KMS-11 (cell line): ENCODE data around the gene NSD2.

ENCODE experiments used
- H2AFZ ChIP-seq: fragments of 200-600 bp; sonication (generic); 2 replicates; pipeline ENCODE4 v1.6.1; 2016; ENCODE audit warnings: antibody characterized with exemption, mixed run types, low read depth
- H3K27ac ChIP-seq: fragments of 200-600 bp; sonication (generic); 2 replicates; pipeline ENCODE4 v1.6.1; 2016; ENCODE audit warnings: mild to moderate bottlenecking, mixed run types
- H3K27me3 ChIP-seq: fragments of 200-600 bp; sonication (generic); 2 replicates; pipeline ENCODE4 v1.6.1; 2017; ENCODE audit warnings: mild to moderate bottlenecking, low read depth, mixed run types, moderate library complexity; ENCODE audit not compliant: insufficient read depth
- H3K36me3 ChIP-seq: fragments of 200-600 bp; sonication (generic); 2 replicates; pipeline ENCODE4 v1.6.1; 2017; ENCODE audit warnings: mild to moderate bottlenecking, mixed run types; ENCODE audit not compliant: insufficient read depth
- H3K4me1 ChIP-seq: fragments of 200-600 bp; sonication (generic); 2 replicates; pipeline ENCODE4 v1.6.1; 2016; ENCODE audit warnings: mild to moderate bottlenecking, low read depth, mixed run types; ENCODE audit not compliant: poor library complexity, severe bottlenecking
- H3K4me2 ChIP-seq: fragments of 200-600 bp; sonication (generic); 2 replicates; pipeline ENCODE4 v1.7.0; 2016; ENCODE audit warnings: mild to moderate bottlenecking, mixed run types
- H3K4me3 ChIP-seq: fragments of 200-600 bp; sonication (generic); IDR thresholded peaks from 2 replicates; pipeline ENCODE4 v1.6.1; 2017; ENCODE audit warnings: low read depth, low read length, mixed read lengths; ENCODE audit not compliant: insufficient read depth
- H3K79me2 ChIP-seq: fragments of 200-600 bp; sonication (generic); 2 replicates; pipeline ENCODE4 v1.6.1; 2016; ENCODE audit warnings: low read depth, mixed run types; ENCODE audit not compliant: insufficient read depth
- H3K9ac ChIP-seq: fragments of 200-600 bp; sonication (generic); 2 replicates; pipeline ENCODE4 v1.6.1; 2016; ENCODE audit warnings: mild to moderate bottlenecking, mixed run types
- H4K20me1 ChIP-seq: fragments of 200-600 bp; sonication (generic); 2 replicates; pipeline ENCODE4 v1.6.1; 2016; ENCODE audit warnings: mild to moderate bottlenecking, mixed run types; ENCODE audit not compliant: insufficient read depth
- TF ChIP-seq, protein P1 (sequence below): fragments of 200-600 bp; sonication (generic); conservative IDR thresholded peaks from 2 replicates; pipeline ENCODE4 v1.6.1; 2017; ENCODE audit warnings: low read depth, mild to moderate bottlenecking, antibody characterized with exemption, low read length, moderate library complexity, mixed read lengths

NSD2 gene

DNA sequence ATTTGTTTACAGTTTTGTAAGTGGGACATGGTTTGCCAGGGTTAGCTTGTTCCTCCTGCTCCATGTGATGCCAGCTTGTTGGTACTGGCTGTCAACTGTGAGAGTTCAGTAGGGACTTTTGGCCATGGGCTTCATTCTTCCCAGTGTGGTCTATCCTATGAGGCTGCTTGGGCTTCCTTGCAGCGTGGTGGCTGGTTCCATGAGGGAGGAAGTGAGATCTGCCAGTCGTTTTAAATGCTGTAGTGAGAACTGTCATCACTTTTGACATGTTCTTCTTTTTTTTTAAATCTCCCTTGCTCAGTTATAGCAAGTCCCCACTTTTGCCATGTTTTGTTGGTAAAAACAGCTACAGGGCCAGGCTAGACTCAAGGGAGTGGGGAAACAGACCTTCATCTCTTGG is 15.9 kb downstream of the NSD2 start:
- Histone ChIP-seq H3K36me3 (no peaks in the 10 kb centered on the region), H3K4me1 (peaks cover 71% of the 10 kb centered on the region), H2AFZ (no peak overlapping the region), H3K4me3 (no peak overlapping the region), H3K4me2 (no peak overlapping the region), H3K27me3 (no peaks in the 10 kb centered on the region), H3K79me2 (peaks cover 100% of the 10 kb centered on the region), H3K27ac (no peak overlapping the region), H3K9ac (no peak overlapping the region), H4K20me1 (peaks cover 44% of the 10 kb centered on the region)
- TF ChIP-seq, protein P1, sequence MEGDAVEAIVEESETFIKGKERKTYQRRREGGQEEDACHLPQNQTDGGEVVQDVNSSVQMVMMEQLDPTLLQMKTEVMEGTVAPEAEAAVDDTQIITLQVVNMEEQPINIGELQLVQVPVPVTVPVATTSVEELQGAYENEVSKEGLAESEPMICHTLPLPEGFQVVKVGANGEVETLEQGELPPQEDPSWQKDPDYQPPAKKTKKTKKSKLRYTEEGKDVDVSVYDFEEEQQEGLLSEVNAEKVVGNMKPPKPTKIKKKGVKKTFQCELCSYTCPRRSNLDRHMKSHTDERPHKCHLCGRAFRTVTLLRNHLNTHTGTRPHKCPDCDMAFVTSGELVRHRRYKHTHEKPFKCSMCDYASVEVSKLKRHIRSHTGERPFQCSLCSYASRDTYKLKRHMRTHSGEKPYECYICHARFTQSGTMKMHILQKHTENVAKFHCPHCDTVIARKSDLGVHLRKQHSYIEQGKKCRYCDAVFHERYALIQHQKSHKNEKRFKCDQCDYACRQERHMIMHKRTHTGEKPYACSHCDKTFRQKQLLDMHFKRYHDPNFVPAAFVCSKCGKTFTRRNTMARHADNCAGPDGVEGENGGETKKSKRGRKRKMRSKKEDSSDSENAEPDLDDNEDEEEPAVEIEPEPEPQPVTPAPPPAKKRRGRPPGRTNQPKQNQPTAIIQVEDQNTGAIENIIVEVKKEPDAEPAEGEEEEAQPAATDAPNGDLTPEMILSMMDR: no peak

DNA sequence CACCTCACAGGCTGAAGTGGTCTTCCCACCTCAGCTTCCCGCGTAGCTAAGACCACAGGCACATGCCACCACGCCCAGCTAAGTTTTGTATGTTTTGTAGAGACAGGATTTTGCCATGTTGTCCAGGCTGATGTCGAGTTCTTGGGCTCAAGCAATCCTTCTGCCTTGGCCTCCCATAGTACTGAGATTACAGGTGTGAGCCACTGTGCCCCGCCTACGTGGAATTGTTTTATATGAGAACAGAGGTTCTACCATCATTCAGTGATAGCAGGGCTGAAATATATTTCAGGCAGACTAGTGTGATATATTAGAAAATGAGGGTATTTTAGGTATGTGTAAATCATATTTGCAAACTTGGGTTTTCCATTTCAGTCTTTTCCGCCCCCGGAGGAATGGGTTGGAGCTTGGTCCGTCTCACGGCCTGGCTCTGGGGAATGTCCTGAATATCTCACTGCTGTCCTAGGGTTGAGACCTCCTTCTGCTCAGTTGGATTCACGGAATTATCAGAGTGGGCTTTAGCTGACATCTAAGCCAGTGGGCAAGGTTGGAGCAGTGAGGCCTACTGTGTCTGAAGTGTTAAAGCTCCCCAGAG is 19.9 kb downstream of the NSD2 start:
- Histone ChIP-seq H3K4me1 (peaks cover 80% of the 10 kb centered on the region), H3K36me3 (no peaks in the 10 kb centered on the region), H3K4me2 (no peak overlapping the region), H3K79me2 (peaks cover 100% of the 10 kb centered on the region), H3K9ac (no peak overlapping the region), H2AFZ (no peak overlapping the region), H3K4me3 (no peak overlapping the region), H3K27me3 (no peaks in the 10 kb centered on the region), H4K20me1 (peaks cover 58% of the 10 kb centered on the region), H3K27ac (no peak overlapping the region)
- TF ChIP-seq, protein P1: no peak

DNA sequence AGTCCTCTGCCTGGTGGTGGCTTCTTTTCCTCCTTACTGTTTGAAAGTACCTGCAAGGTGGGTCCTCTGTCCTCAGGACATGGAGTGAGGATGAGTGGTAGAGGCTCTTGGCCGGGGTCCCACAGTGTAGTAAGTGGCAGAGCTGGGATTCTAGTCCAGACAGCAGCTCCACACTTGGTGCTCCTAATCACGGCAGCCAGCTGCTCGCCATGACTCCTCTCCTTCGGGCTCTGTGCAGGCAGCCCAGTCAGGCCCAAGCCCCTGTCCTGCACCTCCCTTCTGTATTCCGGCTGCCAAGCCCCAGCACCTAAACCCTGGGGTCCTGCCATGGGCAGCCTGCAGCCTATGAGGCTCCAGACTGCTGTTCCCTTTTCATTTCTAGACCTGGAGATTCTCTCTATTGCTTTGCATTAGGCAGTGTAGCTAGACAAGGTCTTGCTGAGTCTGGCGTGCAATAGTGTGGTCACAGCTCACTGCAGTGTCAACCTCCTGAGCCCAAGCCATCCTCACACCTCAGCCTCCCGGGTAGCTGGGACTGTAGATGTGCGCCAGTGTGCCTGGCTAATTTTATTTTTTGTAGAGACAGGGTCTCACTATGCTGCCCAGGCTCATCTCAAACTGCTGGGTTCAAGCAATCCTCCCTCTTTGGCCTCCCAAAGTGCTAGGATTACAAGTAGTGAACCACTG is 24.9 kb downstream of the NSD2 start:
- Histone ChIP-seq H4K20me1 (peaks cover 54% of the 10 kb centered on the region), H3K4me3 (no peak overlapping the region), H3K36me3 (no peaks in the 10 kb centered on the region), H2AFZ (no peak overlapping the region), H3K79me2 (peaks cover 99% of the 10 kb centered on the region), H3K4me2 (no peak overlapping the region), H3K27me3 (no peaks in the 10 kb centered on the region), H3K9ac (no peak overlapping the region), H3K4me1 (peaks cover 90% of the 10 kb centered on the region), H3K27ac (peak overlapping the region; percentile 30; the same call in 1 of the 2 replicates)
- TF ChIP-seq, protein P1: no peak

DNA sequence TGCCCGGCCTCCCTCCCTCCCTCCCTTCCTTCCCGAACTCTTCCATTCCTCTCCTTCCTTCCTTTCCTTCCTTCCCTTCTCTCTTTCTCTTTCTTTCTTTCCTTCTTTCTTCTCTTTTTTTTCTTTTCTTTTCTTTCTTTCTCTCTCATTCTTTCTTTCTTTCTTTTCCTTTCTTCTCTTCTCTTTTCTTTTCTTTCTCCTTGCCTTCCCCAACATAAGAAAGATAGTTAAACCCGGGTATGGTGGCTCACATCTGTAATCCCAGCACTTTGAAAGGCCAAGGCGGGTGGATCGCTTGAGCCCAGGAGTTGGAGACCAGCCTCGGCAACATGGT is 25.4 kb downstream of the NSD2 start:
- Histone ChIP-seq H4K20me1 (peaks cover 56% of the 10 kb centered on the region), H3K36me3 (no peaks in the 10 kb centered on the region), H3K27ac (no peak overlapping the region; the same call in 1 of the 2 replicates), H2AFZ (no peak overlapping the region), H3K4me2 (no peak overlapping the region), H3K4me3 (no peak overlapping the region), H3K27me3 (no peaks in the 10 kb centered on the region), H3K79me2 (peaks cover 99% of the 10 kb centered on the region), H3K4me1 (peaks cover 90% of the 10 kb centered on the region), H3K9ac (no peak overlapping the region)
- TF ChIP-seq, protein P1: no peak
